D721Med (cell line): ENCODE results near the gene TCIRG1.

ENCODE experiments used
- DNase-seq: peaks from one replicate; pipeline ENCODE4 v3.0.0; 2011; ENCODE audit warnings: low spot score; ENCODE audit not compliant: insufficient read length
- FAIRE-seq: peaks from 2 replicates; lab custom pipeline; 2011; peaks lifted over from hg19 to GRCh38; lab: Jason Lieb, UNC
- CTCF ChIP-seq: IDR thresholded peaks from 2 replicates; pipeline ENCODE4 v1.5.1; 2012; ENCODE audit warnings: mild to moderate bottlenecking, control low read depth; ENCODE audit not compliant: insufficient read depth; ENCODE audit errors: missing control alignments

The TCIRG1 gene

GRCh38 chr11:67996622-67997474 lies 42.0 kb upstream of the TCIRG1 start:
- no peak for TF ChIP-seq CTCF
- no peak for FAIRE-seq
- no peak for DNase-seq

GRCh38 chr11:67997475-67997921 lies 41.3 kb upstream of the TCIRG1 start:
- no peak for FAIRE-seq
- no peak for DNase-seq
- TF ChIP-seq CTCF, result no peak

- TF ChIP-seq CTCF, result no peak
- FAIRE-seq (no peak), DNase-seq (no peak)
Observed at GRCh38 chr11:67998150-67999045, 40.4 kb upstream of the TCIRG1 start.

- DNase-seq (no peak), FAIRE-seq (no peak)
- no peak for TF ChIP-seq CTCF
Observed at GRCh38 chr11:67999201-67999629, 39.6 kb upstream of the TCIRG1 start.

GRCh38 chr11:67999704-68000103 lies 39.1 kb upstream of the TCIRG1 start:
- no peak for FAIRE-seq

GRCh38 chr11:68002575-68002937 lies 36.3 kb upstream of the TCIRG1 start:
- DNase-seq, result no peak
- no peak for TF ChIP-seq CTCF
- FAIRE-seq, result no peak

More at GRCh38 chr11:67999704-68000103, 39.1 kb upstream of the TCIRG1 start:
- no peak for TF ChIP-seq CTCF
- no peak for DNase-seq
